Renal cortex interstitium (tissue), 11 donors: ENCODE measurements around the gene FMO5. TPM values are rescaled to one million over a fixed set of nuclear protein-coding genes. Genes with fewer than 3 reads are reported as not detected.
"Not testable (repeated sequence)": the region's sequence is repeated elsewhere in the genome, so short reads cannot be mapped to it uniquely, and the experiment has no call there.

Experiments
- DNase-seq, 11 donors: peaks; one replicate each; pipeline ENCODE4 v3.0.0-alpha.2; 2013; ENCODE audit warnings: low read depth in 9 of 11, low spot score in 4 of 11; ENCODE audit errors: extremely low read depth in 1 of 11
- polyA plus RNA-seq, 3 donors: library from polyadenylated mRNA; unstranded; fragments of 120-200 nt; gene quantifications; one replicate each; pipeline ENCODE4 v1.2.1, GENCODE V29; 2013; ENCODE audit not compliant: insufficient read length in 3 of 3

Gene FMO5
- polyA plus RNA-seq, 3 donors, result 6.5 to 9.3 (median 8.2) TPM

- DNase-seq, result peak; percentile 84 to 97 (median 93)
Observed at GRCh38 chr1:147242449-147243227, 17.5 kb upstream of the FMO5 start, which contains the start of gene CHD1L. Gene CHD1L, plus strand, starts transcription at chr1:147242684. Its CDS starts 20 bp downstream, at chr1:147242704.

DNA sequence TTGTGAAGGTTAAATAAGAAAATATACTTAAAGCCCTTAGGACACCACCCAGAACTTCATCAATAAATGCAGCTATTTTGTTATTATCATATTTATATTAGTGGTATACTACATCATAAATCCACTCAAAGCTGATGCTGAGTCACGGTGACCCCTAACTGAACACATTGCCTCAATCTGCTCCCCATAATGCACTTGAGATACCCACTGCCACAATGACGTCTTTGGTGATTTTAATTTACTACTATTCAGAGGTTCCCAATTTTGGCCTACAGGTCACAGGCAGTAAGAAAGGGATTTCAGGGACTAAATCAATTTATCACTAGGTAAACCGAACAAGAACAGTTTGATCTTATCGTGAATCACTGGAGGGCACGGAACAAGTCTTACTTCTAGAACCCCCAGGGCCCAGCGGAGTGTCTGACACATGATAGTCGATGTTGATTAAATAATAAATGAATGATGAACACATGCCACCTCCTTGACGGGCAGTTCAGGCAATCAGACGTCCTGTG, 16.9 kb upstream of the FMO5 start:
- DNase-seq, result no peak

DNA sequence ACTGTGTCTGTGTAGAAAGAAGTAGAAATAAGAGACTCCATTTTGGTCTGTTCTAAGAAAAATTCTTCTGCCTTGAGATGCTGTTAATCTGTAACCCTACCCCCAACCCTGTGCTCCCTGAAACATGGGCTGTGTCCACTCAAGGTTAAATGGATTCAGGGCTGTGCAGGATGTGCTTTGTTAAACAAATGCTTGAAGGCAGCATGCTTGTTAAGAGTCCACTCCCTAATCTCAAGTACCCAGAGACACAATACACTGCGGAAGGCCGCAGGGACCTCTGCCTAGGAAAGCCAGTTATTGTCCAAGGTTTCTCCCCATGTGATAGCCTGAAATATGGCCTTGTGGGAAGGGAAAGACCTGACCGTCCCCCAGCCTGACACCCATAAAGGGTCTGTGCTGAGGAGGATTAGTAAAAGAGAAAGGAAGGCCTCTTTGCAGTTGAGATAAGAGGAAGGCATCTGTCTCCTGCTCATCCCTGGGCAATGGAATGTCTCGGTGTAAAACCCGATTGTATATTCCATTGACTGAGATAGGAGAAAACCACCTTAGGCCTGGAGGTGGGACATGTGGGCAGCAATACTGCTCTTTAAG, 15.1 kb upstream of the FMO5 start:
- not testable (repeated sequence) for DNase-seq

DNA sequence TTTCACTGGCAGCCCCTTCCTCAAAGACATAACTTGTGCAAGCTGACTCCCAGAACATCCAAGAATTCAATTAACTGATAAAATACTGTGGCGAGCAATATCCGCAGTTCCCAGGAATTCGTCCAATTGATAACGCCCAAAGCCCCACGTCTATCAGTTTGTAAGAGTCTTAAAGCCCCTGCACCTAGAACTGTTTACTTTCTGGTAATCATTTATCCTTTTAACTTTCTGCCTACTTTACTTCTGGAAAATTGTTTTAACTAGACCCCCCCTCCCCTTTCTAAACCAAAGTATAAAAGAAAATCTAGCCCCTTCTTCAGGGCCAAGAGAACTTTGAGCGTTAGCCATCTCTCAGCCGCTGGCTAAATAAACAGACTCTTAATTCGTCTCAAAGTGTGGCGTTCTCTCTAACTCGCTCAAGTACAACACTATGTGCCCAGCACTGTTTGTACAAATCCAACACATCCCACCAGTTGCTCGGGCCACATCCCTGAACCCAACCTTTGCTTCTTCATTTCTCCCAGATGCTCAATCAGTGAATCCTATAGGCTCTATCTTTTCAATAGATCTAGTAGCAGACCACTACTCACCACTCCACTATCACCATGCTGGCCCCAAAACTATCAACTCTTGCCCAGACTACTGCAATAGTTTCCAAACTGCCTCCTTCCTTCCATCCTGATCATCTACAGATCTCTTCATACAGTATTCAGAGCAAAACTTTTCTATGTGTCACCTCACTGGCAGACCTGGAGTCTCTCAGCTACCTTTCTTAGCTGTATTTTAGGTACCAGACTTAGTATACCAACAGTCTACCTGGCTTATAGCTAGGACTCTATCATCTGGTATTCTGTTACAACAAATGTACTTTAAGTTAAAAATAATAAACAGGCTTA, 14.0 kb upstream of the FMO5 start:
- DNase-seq, result no peak

DNA sequence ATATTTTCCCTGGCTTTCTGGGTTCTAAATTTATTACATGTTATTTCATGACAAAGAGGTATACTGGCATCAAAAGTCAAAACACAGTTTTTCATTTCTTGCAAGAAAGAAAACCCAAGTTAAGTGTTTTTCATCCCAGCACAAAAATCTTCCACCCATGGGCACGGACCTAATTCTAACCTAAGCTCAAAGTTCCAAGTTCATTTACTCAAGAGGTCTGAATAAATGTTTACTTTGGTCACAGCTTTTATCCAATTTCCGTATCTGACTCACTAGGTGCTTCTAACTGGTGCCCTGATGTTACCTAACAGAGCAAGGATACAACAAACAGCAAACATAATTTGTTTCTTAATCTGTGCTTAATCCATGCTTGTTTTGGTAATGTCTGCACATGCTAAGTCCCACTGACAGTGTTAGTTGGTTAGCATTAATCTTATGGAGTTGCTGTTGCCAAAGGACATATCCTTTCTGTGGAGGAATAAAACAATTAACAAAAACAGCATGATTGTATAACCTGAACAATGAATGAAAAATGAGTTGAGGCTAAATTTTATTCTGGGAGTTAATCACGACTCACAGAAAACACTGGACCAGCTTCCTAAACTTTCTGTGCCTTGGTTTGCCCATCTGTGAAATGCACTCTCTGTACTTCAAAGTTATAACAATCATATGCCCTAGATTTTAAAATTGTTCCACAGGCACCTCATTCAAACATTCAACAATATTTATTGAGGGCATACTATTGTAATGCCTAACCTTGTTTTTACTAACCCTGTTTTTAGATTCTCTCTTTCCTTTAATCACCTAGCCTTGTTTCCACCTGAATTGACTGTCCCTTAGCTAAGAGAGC, 13.1 kb upstream of the FMO5 start:
- DNase-seq, result no peak

- DNase-seq, result no peak
Observed at GRCh38 chr1:147236959-147237791, 12.0 kb upstream of the FMO5 start.

DNA sequence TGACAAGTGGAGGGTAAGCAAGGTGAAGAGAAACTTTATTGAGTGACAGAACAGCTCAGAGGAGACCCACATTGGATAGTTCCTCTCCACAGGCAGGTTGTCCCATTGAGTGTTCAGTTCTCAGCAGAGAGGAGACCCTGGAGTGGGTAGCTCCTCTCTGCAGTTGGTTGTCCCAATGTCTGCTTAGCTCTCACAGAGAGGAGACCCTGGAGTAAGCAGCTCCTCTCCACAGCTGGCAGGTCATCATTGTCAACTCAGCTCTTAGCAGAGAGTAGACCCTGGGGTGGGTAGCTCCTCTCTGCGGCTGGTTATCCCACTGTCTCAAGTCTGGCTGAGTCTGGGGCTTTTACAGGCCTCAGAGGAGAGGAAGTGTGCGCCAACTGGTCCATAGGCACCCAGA, 11.3 kb upstream of the FMO5 start:
- DNase-seq, result no peak

DNA sequence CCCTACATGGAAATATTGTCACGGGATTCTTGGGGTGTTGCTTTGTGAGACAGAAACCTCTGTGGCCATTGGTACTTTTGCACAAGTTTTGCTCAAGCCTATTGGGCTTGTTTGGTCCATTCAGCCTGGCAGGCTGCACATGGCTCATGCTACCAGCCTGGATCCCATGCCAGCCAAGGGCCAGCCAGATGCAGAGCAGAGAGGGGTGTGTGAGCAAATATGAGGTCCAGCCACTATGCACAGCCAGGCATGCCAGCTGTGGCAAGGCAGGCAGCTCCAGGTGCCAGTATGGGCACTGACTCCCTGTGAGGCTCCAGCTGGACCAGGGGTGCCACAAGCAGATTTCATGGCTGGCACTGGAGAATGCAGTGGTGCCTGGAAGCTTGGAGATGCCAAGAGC, 10.7 kb upstream of the FMO5 start:
- no peak for DNase-seq

DNA sequence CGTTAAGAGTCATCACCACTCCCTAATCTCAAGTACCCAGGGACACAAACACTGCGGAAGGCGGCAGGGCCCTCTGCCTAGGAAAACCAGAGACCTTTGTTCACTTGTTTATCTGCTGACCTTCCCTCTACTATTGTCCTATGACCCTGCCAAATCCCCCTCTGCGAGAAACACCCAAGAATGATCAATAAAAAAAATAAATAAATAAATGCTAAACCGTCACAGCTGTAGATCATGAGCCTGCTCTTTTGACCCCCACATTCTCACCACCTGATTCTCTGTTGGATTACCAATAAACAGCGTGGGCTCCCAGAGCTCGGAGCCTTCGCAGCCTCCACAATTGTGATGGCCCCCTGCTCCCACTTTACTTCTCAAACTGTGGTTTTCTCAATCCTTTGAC, 8.8 kb upstream of the FMO5 start:
- DNase-seq, result not testable (repeated sequence)

DNA sequence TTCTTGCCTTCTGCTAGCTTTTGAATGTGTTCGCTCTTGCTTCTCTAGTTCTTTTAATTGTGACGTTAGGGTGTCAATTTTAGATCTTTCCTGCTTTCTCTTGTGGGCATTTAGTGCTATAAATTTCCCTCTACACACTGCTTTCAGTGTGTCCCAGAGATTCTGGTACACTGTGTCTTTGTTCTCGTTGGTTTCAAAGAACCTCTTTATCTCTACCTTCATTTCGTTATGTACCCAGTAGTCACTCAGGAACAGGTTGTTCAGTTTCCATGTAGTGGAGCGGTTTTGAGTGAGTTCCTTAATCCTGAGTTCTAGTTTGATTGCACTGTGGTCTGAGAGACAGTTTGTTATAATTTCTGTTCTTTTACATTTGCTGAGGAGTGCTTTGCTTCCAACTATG, 5.9 kb upstream of the FMO5 start:
- DNase-seq, result not testable (repeated sequence)

- DNase-seq, result no peak
Observed at GRCh38 chr1:147223740-147224615, 1.2 kb downstream of the FMO5 start.

DNA sequence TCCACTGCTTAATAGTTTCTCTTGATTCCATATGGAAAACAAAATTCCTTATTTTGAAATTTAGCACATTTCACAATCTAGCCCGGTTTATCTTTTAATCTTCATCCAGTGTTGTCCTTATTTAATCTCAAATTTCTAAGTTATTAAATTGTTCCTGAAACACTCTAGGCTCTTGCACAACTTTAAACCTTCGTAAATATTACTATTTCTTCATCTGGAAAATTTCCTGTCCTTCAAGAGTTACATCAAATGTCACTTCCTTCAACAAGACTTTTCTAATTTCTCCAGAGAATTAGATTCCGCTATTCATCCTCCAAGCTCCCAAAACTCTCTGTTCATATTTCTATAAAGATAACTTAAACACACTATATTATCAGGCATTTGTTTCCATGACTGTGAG, 6.5 kb downstream of the FMO5 start:
- no peak for DNase-seq

GRCh38 chr1:147217141-147217540, 8.0 kb downstream of the FMO5 start:
- no peak for DNase-seq

DNA sequence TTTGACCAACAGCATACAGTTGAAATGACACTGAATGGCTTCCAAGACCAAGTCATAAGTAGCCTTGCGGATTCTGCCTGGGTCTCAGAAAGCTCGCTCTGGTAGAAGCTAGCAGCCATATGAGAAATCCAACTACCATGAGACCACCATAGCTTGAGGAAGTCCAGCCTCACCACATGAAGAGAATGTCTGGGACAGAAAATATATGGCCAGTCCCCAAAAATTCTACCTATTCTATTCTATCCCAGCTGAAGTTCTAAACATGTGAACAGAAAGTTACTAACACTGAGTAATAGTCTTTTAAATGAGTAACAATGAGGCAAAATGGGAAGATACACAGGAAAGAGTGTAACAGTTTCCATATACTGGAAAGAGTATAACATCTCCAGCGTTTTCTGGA, 9.0 kb downstream of the FMO5 start:
- DNase-seq, result no peak

GRCh38 chr1:147215540-147215916, 9.6 kb downstream of the FMO5 start:
- DNase-seq, result no peak

- no peak for DNase-seq
Observed at GRCh38 chr1:147214842-147215539, 10.1 kb downstream of the FMO5 start.
